Epithelial cell of proximal tubule (primary cell): Measurements from ENCODE around the gene POMP. TPM values are rescaled to one million over a fixed set of nuclear protein-coding genes. Genes with fewer than 3 reads are reported as not detected.

ENCODE experiments used
- DNase-seq: peaks from one replicate; pipeline ENCODE4 v3.0.0-alpha.2; 2011; ENCODE audit warnings: low read depth
- H3K4me3 ChIP-seq: 2 replicates; pipeline ENCODE4 v1.5.1; 2011; ENCODE audit warnings: low read depth, mild to moderate bottlenecking, low read length
- CTCF ChIP-seq: conservative IDR thresholded peaks from 2 replicates; pipeline ENCODE4 v1.5.1; 2012; ENCODE audit warnings: low read depth, mild to moderate bottlenecking, low read length
- total RNA-seq: library from RNA; depleted of rRNA; stranded (reverse); fragments of >200 nt; gene quantifications from 2 replicates; pipeline ENCODE4 v1.2.3, GENCODE V29; 2015

POMP gene
- total RNA-seq, 1 donor from 2014 or later = 165 TPM

GRCh38 chr13:28655561-28655960 is 3.4 kb upstream of the POMP start:
- no peak overlapping the region for H3K4me3 ChIP-seq
- no peak for TF ChIP-seq CTCF
- DNase-seq = no peak

GRCh38 chr13:28657784-28658538 is 969 bp upstream of the POMP start:
- TF ChIP-seq CTCF = peak; percentile 24
- DNase-seq = no peak
- H3K4me3 ChIP-seq = peak overlapping the region; percentile 95

- H3K4me3 ChIP-seq = peak overlapping the region; percentile 95
- TF ChIP-seq CTCF = no peak
- no peak for DNase-seq
Observed at GRCh38 chr13:28658539-28658795, 463 bp upstream of the POMP start.

GRCh38 chr13:28659621-28659970 is 666 bp downstream of the POMP start:
- no peak for DNase-seq
- no peak for TF ChIP-seq CTCF
- peak overlapping the region; percentile 95 for H3K4me3 ChIP-seq

- TF ChIP-seq CTCF = no peak
- no peak for DNase-seq
- no peak overlapping the region for H3K4me3 ChIP-seq
Observed at GRCh38 chr13:28666897-28667488, 8.1 kb downstream of the POMP start.

GRCh38 chr13:28671126-28671792 is 12.3 kb downstream of the POMP start:
- no peak for DNase-seq
- TF ChIP-seq CTCF = no peak

GRCh38 chr13:28678809-28679208 is 19.9 kb downstream of the POMP start:
- TF ChIP-seq CTCF = no peak
- no peak overlapping the region for H3K4me3 ChIP-seq
- DNase-seq = no peak

More at GRCh38 chr13:28671126-28671792, 12.3 kb downstream of the POMP start:
- H3K4me3 ChIP-seq = no peak overlapping the region
